ENCODE data around the gene ATP13A1.

- TF ChIP-seq RAD21 (IDR thresholded peaks at IDR 0.05; ENCODE audit: low read depth), result no peak
- TF ChIP-seq TCF7L2 (IDR thresholded peaks at IDR 0.05; ENCODE audit: borderline replicate concordance, extremely low read depth, insufficient read depth, insufficient read length), result no peak
- TF ChIP-seq CTCF (IDR thresholded peaks at IDR 0.05 in 2 of 3, conservative IDR thresholded peaks at IDR 0.05 in 1 of 3; ENCODE audit: borderline replicate concordance in 1 of 3, insufficient read depth in 1 of 3, low read depth in 2 of 3, low read length in 2 of 3), result no peak
- no peak for TF ChIP-seq SP1 (IDR thresholded peaks at IDR 0.05; ENCODE audit: low read depth)
- TF ChIP-seq EZH2 (IDR thresholded peaks at IDR 0.05), result no peak
- TF ChIP-seq POLR2A (IDR thresholded peaks at IDR 0.05; ENCODE audit: borderline replicate concordance, extremely low read depth, insufficient read depth, insufficient read length), result no peak
Measured at GRCh38 chr19:19661141-19661674, 2.3 kb downstream of the ATP13A1 start.

Data from HCT116 (cell line).